Activated gamma-delta T cell treated with Interleukin-2 at 50 U/mL for 16 hours (primary cell): Measurements from ENCODE around the gene CLSTN1.
"Not testable (repeated sequence)": the region's sequence is repeated elsewhere in the genome, so short reads cannot be mapped to it uniquely, and the experiment has no call there.

Experiments
- DNase-seq: peaks from one replicate; pipeline ENCODE4 v3.0.0-alpha.2; 2020

CLSTN1 gene

GRCh38 chr1:9760824-9761223, 62.9 kb downstream of the CLSTN1 start:
- no peak for DNase-seq

GRCh38 chr1:9759939-9760338, 63.8 kb downstream of the CLSTN1 start:
- DNase-seq, result no peak

- DNase-seq, result no peak
These were observed 65.1 kb downstream of the CLSTN1 start for GRCh38 chr1:9758559-9759121.

- no peak for DNase-seq
These were observed 68.2 kb downstream of the CLSTN1 start for GRCh38 chr1:9755441-9755995.

GRCh38 chr1:9753121-9753531, 70.6 kb downstream of the CLSTN1 start:
- no peak for DNase-seq

- no peak for DNase-seq
These were observed 71.8 kb downstream of the CLSTN1 start for GRCh38 chr1:9751971-9752370.

GRCh38 chr1:9749361-9749760, 74.4 kb downstream of the CLSTN1 start:
- no peak for DNase-seq

GRCh38 chr1:9748391-9748790, 75.4 kb downstream of the CLSTN1 start:
- DNase-seq, result not testable (repeated sequence)

- no peak for DNase-seq
These were observed 77.1 kb downstream of the CLSTN1 start for GRCh38 chr1:9746651-9747050.

GRCh38 chr1:9746211-9746610, 77.6 kb downstream of the CLSTN1 start:
- no peak for DNase-seq

GRCh38 chr1:9744106-9744799, 79.5 kb downstream of the CLSTN1 start:
- no peak for DNase-seq

- no peak for DNase-seq
These were observed 86.1 kb downstream of the CLSTN1 start for GRCh38 chr1:9737671-9738070.

- DNase-seq, result no peak
These were observed 86.7 kb downstream of the CLSTN1 start for GRCh38 chr1:9737057-9737456.

- DNase-seq, result no peak
These were observed 87.5 kb downstream of the CLSTN1 start for GRCh38 chr1:9736241-9736640.

GRCh38 chr1:9735800-9736199, 88.0 kb downstream of the CLSTN1 start:
- no peak for DNase-seq

- DNase-seq, result no peak
These were observed 90.5 kb downstream of the CLSTN1 start for GRCh38 chr1:9733160-9733789.

GRCh38 chr1:9732123-9732971, 91.4 kb downstream of the CLSTN1 start:
- no peak for DNase-seq

- no peak for DNase-seq
These were observed 92.2 kb downstream of the CLSTN1 start for GRCh38 chr1:9731561-9731960.

- DNase-seq, result no peak
These were observed 92.7 kb downstream of the CLSTN1 start for GRCh38 chr1:9731051-9731537.

GRCh38 chr1:9730096-9730901, 93.5 kb downstream of the CLSTN1 start:
- DNase-seq, result no peak

- DNase-seq, result no peak
These were observed 94.2 kb downstream of the CLSTN1 start for GRCh38 chr1:9729523-9729922.
